Ascending aorta (tissue), 2 donors: Measurements from ENCODE around the gene KSR1. TPM values are rescaled to one million over a fixed set of nuclear protein-coding genes. Genes with fewer than 3 reads are reported as not detected.

ENCODE experiments used
- DNase-seq, 2 donors: peaks; one replicate each; pipeline ENCODE4 v3.0.0-alpha.2; 2019; ENCODE audit warnings: low spot score in 2 of 2
- H3K27ac ChIP-seq, 2 donors: fragments of 200-600 bp; sonication (generic); one replicate each; pipeline ENCODE4 v1.5.1; 2016 to 2017; ENCODE audit warnings: mild to moderate bottlenecking in 1 of 2
- H3K27me3 ChIP-seq: fragments of 200-600 bp; sonication (generic); one replicate; pipeline ENCODE4 v1.5.1; 2017
- H3K36me3 ChIP-seq, 2 donors: fragments of 200-600 bp; sonication (generic); one replicate each; pipeline ENCODE4 v1.5.1; 2016
- H3K4me1 ChIP-seq, 2 donors: fragments of 200-600 bp; sonication (generic); one replicate each; pipeline ENCODE4 v1.5.1; 2016 to 2017; ENCODE audit warnings: mild to moderate bottlenecking in 1 of 2
- H3K4me3 ChIP-seq, 2 donors: fragments of 200-600 bp; sonication (generic); one replicate each; pipeline ENCODE4 v1.5.1; 2016 to 2017; ENCODE audit warnings: mild to moderate bottlenecking in 1 of 2
- H3K9me3 ChIP-seq, 2 donors: fragments of 200-600 bp; sonication (generic); one replicate each; pipeline ENCODE4 v1.5.1; 2016
- CTCF ChIP-seq, 3 experiments: fragments of 200-600 bp in 2 of 3; fragments of 450-650 bp in 1 of 3; sonication (generic) in 2 of 3; IDR thresholded peaks; one replicate each; pipeline ENCODE4 v1.5.1; 2016 to 2019; ENCODE audit warnings: antibody characterized with exemption in 3 of 3, mild to moderate bottlenecking in 1 of 3, moderate library complexity in 1 of 3
- intact Hi-C: fragments of 100-400 bp; cut with DNase I; formaldehyde crosslinking; loops from one replicate; pipeline ENCODE4 v1.15.1; 2023
- total RNA-seq: library from RNA; depleted of rRNA; stranded (reverse); fragments of >200 nt; gene quantifications from one replicate; pipeline ENCODE4 v1.1.0, GENCODE V29; 2016

The KSR1 gene
- total RNA-seq, 1 donor from 2014 or later: 42.6 TPM

- no peak for TF ChIP-seq CTCF (IDR thresholded peaks at IDR 0.05)
- no peak for DNase-seq
- Histone ChIP-seq H3K4me3 (peak overlapping the region; percentile 93), H3K36me3 (no peaks in the 10 kb centered on the region), H3K27me3 (no peaks in the 10 kb centered on the region), H3K27ac (no peak overlapping the region), H3K4me1 (peaks cover 0 to 12% of the 10 kb centered on the region in 2 donors), H3K9me3 (no peaks in the 10 kb centered on the region)
- intact Hi-C loops: loop anchor here (2.0 to 5.0 kb wide), 2 partner anchors 143 to 215 kb away; no protein-coding TSS in a partner anchor
Observed at GRCh38 chr17:27457360-27457715, 1.1 kb downstream of the KSR1 start.

- TF ChIP-seq CTCF (IDR thresholded peaks at IDR 0.05): no peak
- intact Hi-C loops: loop anchor here (2.0 to 5.0 kb wide), 2 partner anchors 143 to 216 kb away; no protein-coding TSS in a partner anchor
- Histone ChIP-seq H3K4me3 (peak overlapping the region; percentile 93), H3K36me3 (no peaks in the 10 kb centered on the region), H3K27me3 (no peaks in the 10 kb centered on the region), H3K9me3 (no peaks in the 10 kb centered on the region), H3K4me1 (peaks cover 0 to 12% of the 10 kb centered on the region in 2 donors), H3K27ac (no peak overlapping the region)
- no peak for DNase-seq
Observed at GRCh38 chr17:27457731-27458523, 1.7 kb downstream of the KSR1 start.

DNA sequence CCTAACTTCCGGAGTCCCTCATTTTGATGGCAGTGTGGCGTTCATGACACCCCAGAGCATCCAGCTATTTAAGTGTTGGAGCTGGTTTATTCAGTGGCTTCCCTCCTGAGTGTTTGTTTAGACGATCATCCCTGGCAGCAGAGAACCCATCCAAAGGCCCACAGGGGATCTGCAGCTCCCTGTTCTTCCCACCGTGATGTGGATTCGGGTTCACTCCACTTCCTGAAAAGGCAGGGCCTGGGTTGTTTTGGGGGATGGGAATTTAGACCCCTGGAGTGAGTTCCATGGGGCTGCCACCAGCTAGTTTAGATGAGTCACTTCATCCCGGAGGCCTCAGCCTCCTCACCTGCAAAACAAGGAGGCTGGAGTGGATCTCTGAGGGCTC lies 2.3 kb downstream of the KSR1 start:
- no peak for DNase-seq

GRCh38 chr17:27459433-27459832 lies 3.2 kb downstream of the KSR1 start:
- H3K4me1 ChIP-seq: peaks cover 0 to 12% of the 10 kb centered on the region in 2 donors
- H3K9me3 ChIP-seq: no peaks in the 10 kb centered on the region
- H3K4me3 ChIP-seq: no peak overlapping the region
- intact Hi-C loops: loop anchor here (5.0 kb wide), 1 partner anchor 217 kb away; no protein-coding TSS in a partner anchor
- DNase-seq: no peak
- H3K36me3 ChIP-seq: no peaks in the 10 kb centered on the region
- no peaks in the 10 kb centered on the region for H3K27me3 ChIP-seq
- no peak for TF ChIP-seq CTCF (IDR thresholded peaks at IDR 0.05)
- H3K27ac ChIP-seq: no peak overlapping the region

More for the DNA sequence above, 2.3 kb downstream of the KSR1 start:
- Histone ChIP-seq H3K4me3 (peak overlapping the region in 1 of 2 donors; percentile 93), H3K36me3 (no peaks in the 10 kb centered on the region), H3K27me3 (no peaks in the 10 kb centered on the region), H3K9me3 (no peaks in the 10 kb centered on the region), H3K27ac (no peak overlapping the region), H3K4me1 (peaks cover 0 to 12% of the 10 kb centered on the region in 2 donors)
- TF ChIP-seq CTCF (IDR thresholded peaks at IDR 0.05): no peak
- intact Hi-C loops: loop anchor here (5.0 kb wide), 1 partner anchor 216 kb away; no protein-coding TSS in a partner anchor

GRCh38 chr17:27460196-27460725 lies 4.0 kb downstream of the KSR1 start:
- Histone ChIP-seq H3K9me3 (no peaks in the 10 kb centered on the region), H3K27ac (no peak overlapping the region), H3K4me1 (peaks cover 0 to 12% of the 10 kb centered on the region in 2 donors), H3K27me3 (no peaks in the 10 kb centered on the region), H3K36me3 (no peaks in the 10 kb centered on the region), H3K4me3 (no peak overlapping the region)
- intact Hi-C loops: no loop called here
- TF ChIP-seq CTCF (IDR thresholded peaks at IDR 0.05): no peak
- DNase-seq: no peak
